ENCODE measurements around the gene JMJD1C. TPM values are rescaled to one million over a fixed set of nuclear protein-coding genes. Genes with fewer than 3 reads are reported as not detected.

JMJD1C gene
- total RNA-seq, 1 donor from 2014 or later = 84.2 TPM

- Histone ChIP-seq H3K4me1 (peaks cover 35% of the 10 kb centered on the region), H3K36me3 (no peaks in the 10 kb centered on the region), H3K27ac (no peak overlapping the region), H3K9me3 (no peaks in the 10 kb centered on the region), H3K4me3 (no peak overlapping the region), H3K27me3 (no peaks in the 10 kb centered on the region)
- intact Hi-C loops (cut with DNase I) = no loop called here
- no peak for TF ChIP-seq CTCF (IDR thresholded peaks at IDR 0.05)
- DNase-seq (no peak), ATAC-seq (no peak)
Observed at GRCh38 chr10:63439607-63440006, 26.2 kb downstream of the JMJD1C start.

- Histone ChIP-seq H3K4me1 (peaks cover 43% of the 10 kb centered on the region), H3K9me3 (no peaks in the 10 kb centered on the region), H3K4me3 (no peak overlapping the region), H3K36me3 (no peaks in the 10 kb centered on the region), H3K27me3 (no peaks in the 10 kb centered on the region), H3K27ac (peak overlapping the region; percentile 18)
- no peak for ATAC-seq
- intact Hi-C loops (cut with DNase I) = no loop called here
- DNase-seq = no peak
- no peak for TF ChIP-seq CTCF (IDR thresholded peaks at IDR 0.05)
Observed at GRCh38 chr10:63438506-63439498, 27.0 kb downstream of the JMJD1C start.

DNA sequence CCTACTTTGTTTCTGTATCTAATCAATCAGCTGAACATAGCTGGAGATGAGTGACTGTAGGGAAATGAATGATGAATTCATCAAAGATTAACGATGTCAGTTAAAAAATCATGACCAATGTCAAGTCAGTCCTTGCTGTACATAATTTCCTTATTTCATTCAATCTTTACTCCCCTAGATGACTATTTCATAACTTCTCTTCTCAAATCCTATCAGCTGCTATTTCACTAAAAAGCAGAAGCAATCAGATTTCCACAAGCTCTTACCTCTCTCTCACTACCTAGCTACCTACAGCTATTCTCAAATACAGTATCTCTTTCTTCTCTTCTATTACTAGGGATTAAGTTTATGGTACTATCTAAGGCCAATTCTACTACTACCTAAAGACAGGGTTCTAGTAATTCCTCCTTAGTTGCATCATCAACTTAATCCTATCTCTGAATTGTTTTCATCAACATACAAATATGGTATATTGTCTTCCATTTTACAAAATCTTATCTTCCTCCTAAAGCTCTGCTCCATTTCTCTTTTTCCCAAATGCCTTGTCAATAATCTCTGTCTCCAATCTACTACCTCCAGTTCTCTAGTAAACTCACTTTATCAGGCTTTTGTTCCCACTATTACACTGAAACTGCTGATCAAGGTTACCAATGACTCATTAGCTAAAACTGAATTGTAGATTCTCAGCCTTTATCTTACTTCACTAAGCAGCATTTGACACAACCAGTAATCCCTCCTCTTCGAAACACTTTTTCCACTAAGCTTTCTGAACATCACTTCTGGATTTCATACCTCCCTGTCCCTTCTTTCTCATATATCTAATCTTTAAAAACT is 28.4 kb downstream of the JMJD1C start:
- Histone ChIP-seq H3K27me3 (no peaks in the 10 kb centered on the region), H3K9me3 (no peaks in the 10 kb centered on the region), H3K4me3 (no peak overlapping the region), H3K36me3 (no peaks in the 10 kb centered on the region), H3K4me1 (peaks cover 43% of the 10 kb centered on the region), H3K27ac (no peak overlapping the region)
- TF ChIP-seq CTCF (IDR thresholded peaks at IDR 0.05) = no peak
- ATAC-seq (no peak), DNase-seq (no peak)
- intact Hi-C loops (cut with DNase I) = no loop called here

- no peaks in the 10 kb centered on the region for H3K9me3 ChIP-seq
- no peak overlapping the region for H3K27ac ChIP-seq
- no peaks in the 10 kb centered on the region for H3K27me3 ChIP-seq
- intact Hi-C loops (cut with DNase I) = no loop called here
- H3K4me1 ChIP-seq = peaks cover 39% of the 10 kb centered on the region
- TF ChIP-seq CTCF (IDR thresholded peaks at IDR 0.05) = no peak
- H3K36me3 ChIP-seq = no peaks in the 10 kb centered on the region
- no peak overlapping the region for H3K4me3 ChIP-seq
- DNase-seq (no peak), ATAC-seq (no peak)
Observed at GRCh38 chr10:63436225-63436624, 29.6 kb downstream of the JMJD1C start.

- Histone ChIP-seq H3K4me1 (peaks cover 40% of the 10 kb centered on the region), H3K27ac (no peak overlapping the region), H3K36me3 (no peaks in the 10 kb centered on the region), H3K27me3 (no peaks in the 10 kb centered on the region), H3K4me3 (no peak overlapping the region), H3K9me3 (no peaks in the 10 kb centered on the region)
- intact Hi-C loops (cut with DNase I) = no loop called here
- DNase-seq = no peak
- ATAC-seq = no peak
- no peak for TF ChIP-seq CTCF (IDR thresholded peaks at IDR 0.05)
Observed at GRCh38 chr10:63434866-63435854, 30.6 kb downstream of the JMJD1C start.
